GM18519 (cell line): Measurements from ENCODE around the gene RPAP2.
"Not testable (repeated sequence)": the region's sequence is repeated elsewhere in the genome, so short reads cannot be mapped to it uniquely, and the experiment has no call there.

Experiments
- ATAC-seq: cut with Tn5 transposase; IDR thresholded peaks from one replicate; pipeline ENCODE4 v1.9.1; 2021; ENCODE audit warnings: mild to moderate bottlenecking, moderate library complexity; ENCODE audit not compliant: unreplicated experiment, low FRiP score

Gene RPAP2

DNA sequence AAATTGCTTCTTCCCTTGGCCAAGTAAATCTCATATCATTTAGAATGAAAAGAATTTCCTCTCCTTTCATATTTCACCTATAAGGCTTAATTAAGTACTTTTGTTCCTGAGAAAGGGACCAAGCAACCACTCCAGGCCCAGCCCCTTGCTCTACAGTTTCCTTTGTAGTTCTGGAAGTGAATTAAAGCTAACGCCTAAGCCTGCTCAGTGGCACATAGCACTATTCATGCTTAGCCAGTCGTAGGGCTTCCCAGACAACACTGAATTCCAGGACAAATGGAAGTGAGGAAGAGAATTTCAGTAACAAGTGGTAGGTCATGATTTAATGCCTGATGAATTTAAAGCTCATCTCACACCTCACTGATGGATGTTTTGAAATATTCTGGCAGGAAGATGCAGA is 73.3 kb downstream of the RPAP2 start:
- no peak for ATAC-seq

DNA sequence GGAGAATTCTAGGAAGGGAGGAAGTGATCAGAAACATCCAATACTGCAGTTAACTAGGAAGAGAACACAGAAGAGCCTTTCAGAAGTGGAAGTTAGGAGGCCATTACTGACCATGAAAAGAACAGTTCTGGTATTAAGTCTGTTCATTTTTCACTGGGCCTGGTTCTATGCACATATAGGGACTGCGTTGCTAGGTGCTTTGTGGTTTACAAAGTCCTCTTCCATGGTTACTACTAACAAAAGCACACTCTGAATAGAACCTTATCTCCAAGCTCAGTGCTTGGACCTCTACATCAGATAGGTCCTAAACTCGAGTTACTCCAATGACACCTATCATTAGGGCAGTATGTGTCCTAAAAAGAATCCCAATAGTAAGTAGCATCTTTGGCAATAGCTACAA is 75.4 kb downstream of the RPAP2 start:
- ATAC-seq, result no peak

DNA sequence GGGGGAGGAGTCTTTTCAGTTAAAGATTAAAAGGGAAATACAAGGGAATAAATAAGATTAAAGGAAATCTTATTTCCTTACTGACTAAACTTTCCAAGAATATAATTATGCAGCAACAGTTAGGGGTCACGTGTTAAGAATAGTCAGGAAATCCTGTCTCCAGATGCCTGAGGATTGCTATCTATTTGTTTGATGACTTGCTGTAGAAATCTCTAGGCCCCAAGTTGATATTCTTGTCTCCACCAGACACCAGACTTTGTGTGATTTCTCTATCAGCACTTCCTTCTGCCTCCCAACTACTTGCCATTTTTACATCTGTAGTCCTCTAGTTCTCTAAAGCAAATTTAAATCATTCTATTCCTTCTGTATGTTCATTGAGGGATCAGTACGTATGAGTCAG is 77.5 kb downstream of the RPAP2 start:
- ATAC-seq, result no peak

DNA sequence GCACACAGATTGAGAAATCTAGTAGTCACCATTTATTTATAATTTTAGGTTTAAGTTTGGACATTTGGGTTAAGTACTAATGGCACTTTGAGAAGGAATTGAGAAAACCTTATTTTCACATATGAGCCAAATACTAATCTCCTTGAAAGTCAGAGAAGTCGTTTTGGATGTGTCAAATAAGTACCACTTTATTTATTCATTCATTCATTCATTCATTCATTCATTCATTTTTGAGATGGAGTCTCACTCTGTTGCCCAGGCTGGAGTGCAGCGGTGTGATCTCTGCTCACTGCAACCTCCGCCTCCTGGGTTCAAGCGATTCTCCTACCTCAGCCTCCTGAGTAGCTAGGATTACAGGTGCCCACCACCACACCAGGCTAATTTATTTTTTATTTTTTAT is 79.1 kb downstream of the RPAP2 start:
- ATAC-seq, result not testable (repeated sequence)

DNA sequence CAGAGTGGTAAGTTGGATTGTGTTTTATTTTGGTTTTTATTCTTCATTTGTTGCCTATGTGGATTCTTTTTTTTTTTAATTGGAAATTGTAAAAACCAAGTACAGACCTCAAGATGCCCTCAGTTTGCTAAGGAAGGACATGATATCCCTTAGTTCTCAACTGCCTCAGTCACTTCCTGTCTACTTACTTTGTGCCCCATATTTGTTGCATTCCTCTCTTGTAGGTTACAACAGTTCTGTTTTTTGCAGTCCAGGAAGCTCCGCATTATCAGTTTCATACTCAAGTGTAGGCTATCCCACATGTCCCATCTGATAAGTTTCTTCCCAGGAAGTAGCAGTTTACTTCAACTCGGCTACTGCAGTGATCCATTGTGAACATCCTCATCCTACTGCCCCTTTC is 82.0 kb downstream of the RPAP2 start:
- no peak for ATAC-seq

DNA sequence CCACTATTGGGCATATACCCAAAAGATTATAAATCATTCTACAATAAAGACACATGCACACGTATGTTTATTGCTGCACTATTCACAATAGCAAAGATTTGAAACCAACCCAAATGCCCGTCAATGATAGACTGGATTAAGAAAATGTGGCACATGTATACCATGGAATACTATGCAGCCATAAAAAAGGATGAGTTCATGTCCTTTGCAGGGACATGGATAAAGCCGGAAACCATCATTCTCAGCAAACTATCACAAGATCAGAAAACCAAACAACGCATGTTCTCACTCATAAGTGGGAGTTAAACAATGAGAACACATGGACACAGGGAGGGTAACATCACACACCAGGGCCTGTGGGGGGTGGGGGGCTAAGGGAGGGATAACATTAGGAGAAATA is 95.1 kb downstream of the RPAP2 start:
- ATAC-seq, result not testable (repeated sequence)

DNA sequence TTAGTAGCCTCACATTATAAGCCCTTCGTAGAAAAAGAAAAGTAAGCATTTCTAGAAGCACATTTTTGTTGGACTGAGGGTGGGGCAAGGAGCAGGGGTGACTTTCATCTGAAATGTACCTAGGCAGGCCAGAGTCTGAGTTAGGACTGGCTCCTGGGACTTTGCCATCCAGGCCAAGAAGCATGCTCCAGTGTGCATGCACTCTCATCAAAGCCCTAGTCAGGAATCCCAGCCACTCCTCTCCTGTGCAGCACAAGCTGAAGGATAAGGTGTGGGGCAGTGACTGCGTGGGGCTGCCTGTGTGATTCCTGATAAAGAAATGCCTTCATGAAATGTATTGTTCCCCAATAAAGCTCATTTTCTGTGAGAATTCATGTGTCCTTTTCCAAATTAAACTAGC is 99.7 kb downstream of the RPAP2 start:
- no peak for ATAC-seq

DNA sequence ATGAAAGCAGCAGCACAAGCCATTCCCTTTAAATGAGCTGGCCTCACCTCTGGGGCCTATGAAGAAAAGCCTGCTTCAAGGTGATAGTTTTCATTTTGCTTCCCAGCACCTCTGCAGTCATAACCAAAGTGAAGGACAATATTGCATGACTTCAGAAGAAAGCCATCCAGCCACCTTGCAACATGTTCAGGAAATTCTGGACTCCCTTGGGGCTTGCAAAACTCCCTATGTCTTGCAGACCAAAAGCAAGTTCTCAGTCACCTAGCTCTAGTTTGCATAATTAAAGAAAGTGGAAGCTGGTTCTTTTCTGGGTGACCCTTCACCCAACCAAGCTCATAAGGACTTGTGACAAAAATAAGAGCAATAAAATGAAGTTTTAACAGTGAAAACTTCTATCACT is 100.2 kb downstream of the RPAP2 start:
- ATAC-seq, result peak; percentile 78

DNA sequence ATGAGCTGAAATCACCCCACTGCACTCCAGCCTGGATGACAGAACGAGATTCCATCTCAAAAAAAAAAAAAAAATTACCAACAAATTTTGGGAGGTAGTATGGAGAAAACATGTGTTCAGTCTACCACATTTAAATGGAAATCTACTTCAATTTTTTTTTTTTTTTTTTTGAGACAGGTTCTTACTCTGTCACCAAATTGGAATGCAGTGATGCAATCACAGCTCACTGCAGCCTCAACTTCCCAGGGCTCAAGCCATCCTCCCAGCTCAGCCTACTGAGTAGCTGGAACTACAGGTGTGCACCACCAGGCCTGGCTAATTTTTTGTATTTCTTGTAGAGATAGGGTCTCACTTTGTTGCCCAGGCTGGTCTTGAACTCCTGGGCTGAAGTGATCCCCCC is 105.8 kb downstream of the RPAP2 start:
- no peak for ATAC-seq

DNA sequence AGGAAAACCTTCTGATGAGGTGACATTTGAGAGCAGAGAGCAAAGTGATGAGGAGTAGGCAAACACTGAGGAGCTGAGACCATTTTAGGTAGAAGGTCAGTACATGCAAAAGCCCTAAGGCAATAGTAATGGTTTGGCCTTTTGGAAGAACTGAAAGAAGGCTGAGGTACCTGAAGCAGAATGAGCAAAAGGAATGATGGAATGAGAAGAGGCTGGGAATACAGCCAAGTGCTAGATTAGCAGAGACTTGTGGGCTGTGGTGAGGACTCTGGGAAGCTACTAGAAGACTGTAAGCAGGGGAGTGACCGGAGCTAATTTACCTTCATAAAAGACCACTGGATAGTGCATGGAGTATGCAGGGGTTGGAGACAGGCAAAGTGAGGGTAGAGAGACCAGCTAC is 110.0 kb downstream of the RPAP2 start:
- no peak for ATAC-seq

DNA sequence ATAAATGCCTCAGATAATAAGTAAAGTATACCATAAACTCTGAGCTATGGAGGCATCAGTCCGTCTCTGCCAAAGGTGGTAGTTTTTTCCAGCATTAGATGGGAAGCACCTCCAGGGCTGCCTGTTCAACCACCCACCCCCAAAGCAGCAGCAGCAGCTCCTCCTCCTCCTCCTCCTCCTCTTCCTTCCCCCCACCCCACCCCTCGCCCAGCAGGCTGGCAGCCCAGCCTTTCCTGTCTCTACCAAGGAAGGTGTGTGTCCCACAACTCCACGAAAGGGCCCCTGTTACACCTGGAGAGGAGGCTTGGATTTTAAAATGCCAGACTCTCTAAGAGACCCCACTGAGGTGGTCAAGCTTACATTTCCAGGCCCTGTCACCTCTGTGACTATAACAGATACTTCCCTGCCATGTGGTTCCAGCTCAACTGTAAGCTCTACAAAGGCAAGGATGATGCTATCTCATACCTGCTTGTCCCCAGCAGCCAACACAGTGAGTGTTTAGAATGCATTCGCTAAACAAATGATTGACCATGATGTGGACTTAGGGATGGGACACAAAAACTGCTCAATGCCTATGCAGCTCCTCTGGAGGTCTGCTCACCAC is 111.2 kb downstream of the RPAP2 start:
- ATAC-seq, result no peak

DNA sequence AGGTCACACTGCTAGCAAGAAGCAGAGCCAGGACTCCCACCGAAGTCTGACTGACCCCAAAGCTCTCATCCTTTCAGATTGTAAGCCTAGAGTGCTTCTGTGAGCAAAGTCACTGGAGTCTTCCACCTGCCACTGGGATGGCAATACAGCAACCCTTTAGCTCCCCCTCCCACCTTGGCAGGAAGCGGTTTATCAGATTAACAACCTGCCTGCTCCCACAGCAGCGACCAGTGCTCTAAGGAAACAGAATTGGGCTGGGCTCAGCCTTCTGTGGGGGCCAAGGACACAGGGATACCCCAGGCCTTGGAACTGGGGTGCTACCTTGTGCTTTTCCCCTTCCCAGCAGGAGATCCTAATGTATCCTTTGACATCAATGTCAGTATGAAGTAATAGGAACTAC is 111.8 kb downstream of the RPAP2 start:
- no peak for ATAC-seq

DNA sequence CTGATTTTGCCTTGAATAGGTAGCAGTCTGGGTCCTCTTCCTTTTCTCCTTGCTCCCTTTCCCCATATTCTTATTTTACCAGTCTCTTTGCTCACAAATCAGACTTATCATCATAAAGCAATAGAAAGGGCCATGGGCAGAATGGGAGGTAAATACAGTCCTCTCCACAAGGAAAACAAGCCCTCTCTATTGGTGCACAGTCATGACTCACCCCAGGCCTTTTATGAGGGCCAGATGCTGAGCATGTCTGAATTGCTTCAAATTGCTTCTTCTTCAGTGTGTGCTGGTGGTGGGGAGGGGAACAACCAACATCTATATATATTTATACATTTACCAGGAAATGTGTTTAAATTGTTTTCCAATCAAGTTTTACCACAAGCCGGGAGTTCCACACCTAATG is 112.7 kb downstream of the RPAP2 start:
- no peak for ATAC-seq

DNA sequence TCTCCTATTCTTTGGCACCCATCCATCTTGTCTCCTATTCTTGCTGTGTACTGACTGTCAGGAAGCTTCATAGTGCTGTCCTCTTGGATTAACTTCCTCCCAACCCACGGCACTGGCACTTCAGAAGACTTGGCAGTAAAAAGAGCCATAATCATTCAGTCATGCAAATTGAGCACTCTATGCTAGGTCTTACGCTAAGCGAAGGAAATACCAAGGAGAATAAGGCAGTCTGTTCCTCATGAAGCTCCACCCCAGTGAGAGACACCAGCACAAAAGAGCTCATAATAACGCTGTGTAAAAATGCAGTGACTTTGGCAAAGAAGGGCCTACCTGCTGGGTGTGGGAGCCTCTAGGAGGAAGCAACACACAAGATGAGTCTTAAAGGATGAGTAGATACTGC is 120.8 kb downstream of the RPAP2 start:
- no peak for ATAC-seq

DNA sequence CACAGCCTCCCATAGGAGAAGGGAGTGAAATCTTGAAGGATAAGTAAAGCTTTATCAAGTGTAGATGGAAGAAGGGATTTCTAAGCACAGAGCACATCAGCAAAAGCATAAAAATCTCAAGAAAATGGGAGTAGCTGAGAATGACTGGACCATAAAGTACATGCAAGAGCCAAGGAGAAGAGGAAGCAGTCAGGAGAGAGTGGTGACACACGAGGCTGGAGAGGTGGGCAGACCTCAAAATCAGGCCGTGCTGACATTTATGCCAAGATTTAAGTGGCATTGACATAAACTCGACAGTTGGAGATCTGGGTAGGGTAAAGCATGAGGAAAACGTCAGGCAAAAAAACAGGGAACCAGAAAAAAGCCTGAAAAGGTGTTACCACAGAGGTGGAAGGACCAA is 125.5 kb downstream of the RPAP2 start:
- no peak for ATAC-seq

DNA sequence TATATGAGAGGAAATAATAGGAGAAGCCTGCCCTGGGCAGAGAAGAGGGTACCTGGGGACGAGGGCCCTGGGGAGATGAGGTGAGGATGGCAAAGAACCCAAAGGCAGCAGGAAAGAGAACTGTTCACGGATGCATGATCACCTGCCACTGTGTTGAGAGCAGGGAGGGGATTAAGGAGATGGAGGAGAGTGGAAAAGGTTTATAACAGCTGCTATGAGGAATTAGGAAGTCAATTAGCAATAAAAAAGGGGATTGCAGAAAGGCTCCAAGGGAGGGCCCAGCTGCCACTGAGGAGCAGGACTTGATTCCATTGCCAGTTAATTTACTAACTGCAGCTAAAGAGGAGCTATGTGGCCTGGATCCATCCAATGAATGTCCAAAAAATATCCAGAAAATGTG is 126.8 kb downstream of the RPAP2 start:
- ATAC-seq, result no peak

DNA sequence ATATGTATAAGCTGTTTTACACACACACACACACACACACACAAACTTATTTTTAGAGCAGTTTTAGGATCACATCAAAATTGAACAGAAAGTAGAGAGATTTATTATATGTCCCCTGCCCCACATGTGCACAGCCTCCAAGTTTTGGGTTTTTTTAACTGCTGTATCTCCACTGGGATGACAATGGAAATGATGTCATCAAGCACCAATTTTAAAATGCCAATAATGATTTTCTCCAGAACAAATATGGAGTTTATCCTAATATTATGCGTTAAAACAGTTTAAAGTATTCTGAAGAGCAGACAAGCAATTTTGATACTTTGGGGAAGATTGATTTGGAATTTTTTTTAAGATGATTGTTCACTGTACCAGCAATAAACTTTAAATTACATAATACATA is 131.2 kb downstream of the RPAP2 start:
- no peak for ATAC-seq

DNA sequence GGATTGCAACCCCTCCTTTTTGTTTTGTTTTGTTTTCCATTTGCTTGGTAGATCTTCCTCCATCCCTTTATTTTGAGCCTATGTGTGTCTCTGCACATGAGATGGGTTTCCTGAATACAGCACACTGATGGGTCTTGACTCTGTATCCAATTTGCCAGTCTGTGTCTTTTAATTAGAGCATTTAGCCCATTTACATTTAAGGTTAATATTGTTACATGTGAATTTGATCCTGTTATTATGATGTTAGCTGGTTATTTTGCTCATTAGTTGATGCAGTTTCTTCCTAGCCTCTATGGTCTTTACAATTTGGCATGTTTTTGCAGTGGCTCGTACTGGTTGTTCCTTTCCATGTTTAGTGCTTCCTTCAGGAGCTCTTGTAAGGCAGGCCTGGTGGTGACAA is 135.7 kb downstream of the RPAP2 start:
- ATAC-seq, result not testable (repeated sequence)

DNA sequence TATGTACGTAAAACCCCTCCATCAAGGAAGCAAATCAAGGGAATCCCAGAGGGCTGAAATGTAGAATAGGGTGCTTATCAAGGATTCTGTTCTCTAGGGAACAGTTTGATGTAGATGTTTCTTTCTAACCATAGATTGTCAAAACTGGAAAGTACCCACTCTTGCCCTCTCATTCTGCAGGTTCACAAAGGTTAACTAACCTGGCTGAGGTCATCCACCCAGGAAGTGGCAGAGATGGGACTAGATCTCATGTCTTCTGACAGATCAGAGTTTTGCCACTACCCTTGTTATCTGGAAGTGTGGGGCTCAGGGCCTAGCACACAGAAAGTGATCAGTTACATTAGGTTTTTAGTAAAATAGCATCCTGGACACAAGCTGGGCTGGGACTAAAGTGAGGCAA is 140.4 kb downstream of the RPAP2 start:
- no peak for ATAC-seq

DNA sequence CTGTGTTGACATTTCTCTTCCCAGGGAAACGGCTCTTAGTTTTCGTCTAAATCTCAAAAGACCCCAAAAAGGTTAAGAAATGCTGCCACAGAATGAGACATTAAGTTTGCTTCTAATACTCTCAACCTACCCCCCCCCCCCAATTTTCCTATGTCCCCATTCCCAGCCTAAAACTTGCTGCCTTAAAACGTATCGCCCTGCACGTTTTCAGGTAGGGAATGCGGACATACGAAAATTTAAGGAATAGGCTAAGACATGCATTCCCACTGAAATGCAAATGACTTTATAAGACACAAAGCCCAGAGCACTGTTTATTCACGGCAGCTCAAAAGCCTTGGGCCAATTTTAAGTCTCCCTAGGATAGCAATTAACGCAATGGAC is 142.4 kb downstream of the RPAP2 start:
- no peak for ATAC-seq

DNA sequence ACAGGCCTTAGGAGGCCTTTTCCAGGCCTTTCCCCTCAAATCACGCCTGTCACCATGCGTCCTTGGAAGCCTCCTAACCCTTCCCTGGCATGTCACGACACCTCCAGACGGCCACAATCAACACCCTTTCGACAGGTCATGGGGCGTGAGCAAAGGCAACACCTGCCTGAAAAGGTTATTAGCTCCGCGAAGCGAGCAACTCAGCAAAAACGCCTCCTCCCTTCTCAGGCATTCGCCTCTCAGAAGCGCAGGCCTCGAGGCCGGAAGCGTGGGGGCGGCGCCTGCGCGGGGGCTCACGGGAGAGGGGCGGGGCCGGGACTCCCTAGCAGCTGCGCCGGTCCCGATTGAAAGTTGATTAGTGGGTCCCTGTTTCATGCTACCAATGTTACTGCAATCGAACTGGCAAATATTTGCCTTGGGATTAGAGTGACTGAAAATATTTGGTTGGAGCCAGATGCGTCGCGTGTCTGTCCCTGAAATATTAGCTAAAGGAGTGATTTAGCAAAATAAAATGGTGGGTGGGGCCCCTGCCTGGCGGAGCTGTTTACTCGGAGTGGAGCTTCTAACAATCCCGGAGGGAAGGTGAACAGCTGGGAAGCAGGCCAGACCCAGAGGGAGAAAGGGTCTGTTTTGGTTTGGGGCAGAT is 143.0 kb downstream of the RPAP2 start:
- no peak for ATAC-seq

DNA sequence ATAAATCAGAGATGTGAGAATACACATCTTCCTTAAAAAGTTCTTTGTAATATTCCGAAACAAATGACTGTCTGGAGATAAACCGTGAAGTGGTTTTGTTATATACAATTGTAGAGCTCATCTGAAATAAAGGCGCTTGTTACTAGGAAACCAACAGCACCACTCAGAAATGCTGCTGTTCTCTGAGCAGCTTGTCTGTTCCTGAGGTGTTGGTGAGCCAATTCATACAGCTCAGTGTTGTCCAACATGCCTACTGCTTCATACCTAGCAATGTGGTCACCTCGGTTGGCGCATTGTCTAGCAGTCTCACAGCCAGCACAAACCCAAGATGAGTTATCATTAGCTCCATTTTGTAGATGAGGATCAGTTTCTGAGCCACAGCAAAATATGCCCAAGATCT is 143.5 kb downstream of the RPAP2 start:
- no peak for ATAC-seq

DNA sequence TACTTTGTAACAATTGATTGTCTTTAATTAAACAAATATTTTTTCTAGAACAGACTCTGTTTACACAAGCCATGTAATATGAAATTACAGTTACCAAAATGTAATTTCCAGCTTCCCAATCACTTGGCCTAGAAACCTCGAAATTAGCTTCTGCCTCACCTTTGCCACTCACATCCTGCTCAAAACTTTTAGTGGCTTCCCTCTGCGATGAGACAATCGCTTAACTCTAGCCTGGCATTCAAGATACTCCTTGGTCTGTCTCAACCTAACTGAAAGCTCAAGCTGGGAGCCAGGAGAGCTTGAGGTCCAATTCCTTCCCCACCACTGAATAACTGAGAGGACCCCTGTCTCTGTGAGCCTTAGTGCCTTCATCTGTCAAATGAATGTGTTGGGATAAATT is 145.0 kb downstream of the RPAP2 start:
- ATAC-seq, result no peak
